IMR-90 (cell line): ENCODE data around the gene SETD6.

Source experiments
- CTCF ChIP-seq: conservative IDR thresholded peaks from 2 replicates; pipeline ENCODE4 v1.5.1; 2012; ENCODE audit warnings: mild to moderate bottlenecking, low read depth, low read length, improper control_type of control experiment
- POLR2A ChIP-seq: IDR thresholded peaks from 2 replicates; pipeline ENCODE4 v1.6.1; 2012; ENCODE audit warnings: mild to moderate bottlenecking, low read depth, low read length

- no peak for TF ChIP-seq CTCF
- TF ChIP-seq POLR2A = no peak
Measured at GRCh38 chr16:58548378-58548777, 33.1 kb downstream of the SETD6 start.
